Transverse colon (tissue), 3 donors: Measurements from ENCODE around the gene SMIM45.

ENCODE experiments used
- POLR2A ChIP-seq: fragments of 450-650 bp; IDR thresholded peaks from one replicate; pipeline ENCODE4 v1.6.1; 2016; ENCODE audit warnings: antibody characterized with exemption, mild to moderate bottlenecking, moderate library complexity
- TF ChIP-seq, protein P1 (sequence below), 5 experiments: fragments of 200-600 bp in 3 of 5; fragments of 450-650 bp in 2 of 5; sonication (generic) in 3 of 5; IDR thresholded peaks; 1 replicate in 2 of 5; 2 replicates in 3 of 5; pipeline ENCODE4 v1.5.1; 2016 to 2017; ENCODE audit warnings: antibody characterized with exemption in 5 of 5, inconsistent platforms in 3 of 5, mild to moderate bottlenecking in 2 of 5, moderate library complexity in 1 of 5

DNA sequence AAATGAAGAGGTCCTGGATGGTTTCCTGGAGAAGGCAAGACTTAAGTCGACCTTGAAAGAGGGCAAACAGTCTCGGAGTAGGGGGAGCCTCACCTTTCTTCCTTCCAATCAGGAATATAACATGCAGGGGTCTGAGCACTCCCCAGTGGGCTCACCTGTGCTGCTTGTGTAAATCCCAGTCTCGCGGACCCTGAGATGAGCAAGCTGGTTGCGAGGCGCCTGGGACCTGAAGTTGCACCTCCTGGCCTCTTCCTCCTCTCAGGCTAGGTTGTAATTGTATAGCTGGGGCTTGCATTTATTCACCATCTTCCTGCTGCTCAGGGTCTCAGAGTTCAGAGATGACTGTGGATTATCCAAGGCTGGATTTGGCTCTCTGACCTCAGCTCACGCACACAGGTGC lies 39.2 kb downstream of the SMIM45 start:
- no peak for TF ChIP-seq POLR2A
- TF ChIP-seq, protein P1, sequence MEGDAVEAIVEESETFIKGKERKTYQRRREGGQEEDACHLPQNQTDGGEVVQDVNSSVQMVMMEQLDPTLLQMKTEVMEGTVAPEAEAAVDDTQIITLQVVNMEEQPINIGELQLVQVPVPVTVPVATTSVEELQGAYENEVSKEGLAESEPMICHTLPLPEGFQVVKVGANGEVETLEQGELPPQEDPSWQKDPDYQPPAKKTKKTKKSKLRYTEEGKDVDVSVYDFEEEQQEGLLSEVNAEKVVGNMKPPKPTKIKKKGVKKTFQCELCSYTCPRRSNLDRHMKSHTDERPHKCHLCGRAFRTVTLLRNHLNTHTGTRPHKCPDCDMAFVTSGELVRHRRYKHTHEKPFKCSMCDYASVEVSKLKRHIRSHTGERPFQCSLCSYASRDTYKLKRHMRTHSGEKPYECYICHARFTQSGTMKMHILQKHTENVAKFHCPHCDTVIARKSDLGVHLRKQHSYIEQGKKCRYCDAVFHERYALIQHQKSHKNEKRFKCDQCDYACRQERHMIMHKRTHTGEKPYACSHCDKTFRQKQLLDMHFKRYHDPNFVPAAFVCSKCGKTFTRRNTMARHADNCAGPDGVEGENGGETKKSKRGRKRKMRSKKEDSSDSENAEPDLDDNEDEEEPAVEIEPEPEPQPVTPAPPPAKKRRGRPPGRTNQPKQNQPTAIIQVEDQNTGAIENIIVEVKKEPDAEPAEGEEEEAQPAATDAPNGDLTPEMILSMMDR (IDR thresholded peaks at IDR 0.05) = no peak
